Heart left ventricle (tissue), 16 donors: Measurements from ENCODE around the gene LGI1. TPM values are rescaled to one million over a fixed set of nuclear protein-coding genes. Genes with fewer than 3 reads are reported as not detected.
A peak's percentile ranks its signal among the peaks of the same experiment; 100 is the strongest.

ENCODE experiments used
- ATAC-seq, 4 donors: fragments of 200-7000 bp; cut with Tn5 transposase; one replicate each; pipeline ENCODE4 v1.9.1; 2020 to 2022; ENCODE audit warnings: moderate library complexity in 4 of 4, mild to moderate bottlenecking in 3 of 4, moderate number of reproducible peaks in 1 of 4
- DNase-seq, 5 donors: peaks; one replicate each; pipeline ENCODE4 v3.0.0-alpha.2; 2020
- H3K27ac ChIP-seq, 12 donors: fragments of 200-600 bp; sonication (generic) in 4 of 12; one replicate each; pipeline versions ENCODE4 v1.5.0 to v1.8.0; 2016 to 2022; ENCODE audit warnings: mild to moderate bottlenecking in 2 of 12
- H3K27me3 ChIP-seq, 9 donors: fragments of 200-600 bp; sonication (generic) in 2 of 9; one replicate each; pipeline versions ENCODE4 v1.5.1 to v1.8.0; 2016 to 2022; ENCODE audit warnings: mild to moderate bottlenecking in 3 of 9
- H3K36me3 ChIP-seq, 9 donors: fragments of 200-600 bp; sonication (generic) in 2 of 9; one replicate each; pipeline versions ENCODE4 v1.5.0 to v1.8.0; 2018 to 2022; ENCODE audit warnings: mild to moderate bottlenecking in 2 of 9
- H3K4me1 ChIP-seq, 12 donors: fragments of 200-600 bp; sonication (generic) in 4 of 12; one replicate each; pipeline versions ENCODE4 v1.5.0 to v1.8.0; 2016 to 2022; ENCODE audit warnings: mild to moderate bottlenecking in 3 of 12
- H3K4me3 ChIP-seq, 12 donors: fragments of 200-600 bp; sonication (generic) in 4 of 12; one replicate each; pipeline versions ENCODE4 v1.5.0 to v1.8.0; 2017 to 2022; ENCODE audit warnings: mild to moderate bottlenecking in 9 of 12, moderate library complexity in 4 of 12
- H3K9me3 ChIP-seq, 12 donors: fragments of 200-600 bp; sonication (generic) in 4 of 12; one replicate each; pipeline versions ENCODE4 v1.5.0 to v1.8.0; 2016 to 2022; ENCODE audit warnings: mild to moderate bottlenecking in 1 of 12
- POLR2A ChIP-seq, 2 donors: fragments of 450-650 bp; IDR thresholded peaks; one replicate each; pipeline ENCODE4 v1.6.1; 2017; ENCODE audit warnings: antibody characterized with exemption in 2 of 2, mild to moderate bottlenecking in 2 of 2, moderate library complexity in 2 of 2
- WGBS, 4 donors: extraction: QIAGEN DNeasy Blood & Tissue Kit in 2 of 4; methylation state at CpG; one replicate each; pipeline versions ENCODE4 v1.1.5 to v1.1.7; 2013 to 2018; 5-methylcytosine and 5-hydroxymethylcytosine counted together
- intact Hi-C, 10 donors: fragments of 100-400 bp; cut with DNase I; formaldehyde crosslinking; loops; one replicate each; pipeline versions ENCODE4 v1.11.1 to v1.14.2; 2022
- polyA plus RNA-seq, 2 donors: library from polyadenylated mRNA; stranded (reverse); fragments of 200-250 nt; gene quantifications; one replicate each; pipeline ENCODE4 v1.2.3, GENCODE V29; 2013
- total RNA-seq, 9 donors: library from RNA; depleted of rRNA in 2 of 9; stranded (reverse); fragments of >200 nt in 2 of 9; fragmentation: NEBNext Ultra II Directional in 3 of 9; extraction: Animal tissue kit (Norgen Biotek cat#: 25700) in 3 of 9; gene quantifications; one replicate each; pipeline versions ENCODE4 v1.1.0 to v1.2.4, GENCODE V29; 2016 to 2023
- TF ChIP-seq, protein P1 (sequence below), 12 donors: fragments of 200-600 bp; sonication (generic) in 4 of 12; IDR thresholded peaks; one replicate each; pipeline versions ENCODE4 v1.5.0 to v1.8.0; 2018 to 2022; ENCODE audit warnings: antibody characterized with exemption in 12 of 12, mild to moderate bottlenecking in 5 of 12
- donor health status: ischemic (EF 13 %, LVEDD 7.1; RV severe dilation, severe dysfunction).
- donor health status: healthy with polysubstance abuse.
- donor health status: DM: no; HTN: yes; CAD: no.
- donor health status: DM: no; HTN: no; CAD: no.
- donor health status: ischemic (EF 25% LVEDD 6.9; RV normal size, moderate dysfunction).
- donor health status: ischemic (EF 25% LVEDD 5.7; RV mildly dilated, moderate dysfunction).
- donor health status: healthy.
- donor health status: DM: yes; HTN: yes; CAD: no.
- donor health status: ischemic (EF 35%, LVEDD 5.7; RV mildly dilated, moderate dysfunction).
- donor health status: nonischemic (EF 11% LVEDD 7.7; RV severe dilation, severe dysfunction).
- donor health status: DM: yes; HTN: yes; CAD: no.
- donor health status: PGD.
- donor health status: ischemic (EF 29% LVEDD 5.4; RV normal size, mild dysfunction).
- donor health status: nonischemic (EF 23%, LVEDD 6.1; RV moderate dilation, normal function).

Gene LGI1
- total and polyA plus RNA-seq, 11 donors = 0.30 to 0.57 (median 0.52) TPM; not detected in 8

DNA sequence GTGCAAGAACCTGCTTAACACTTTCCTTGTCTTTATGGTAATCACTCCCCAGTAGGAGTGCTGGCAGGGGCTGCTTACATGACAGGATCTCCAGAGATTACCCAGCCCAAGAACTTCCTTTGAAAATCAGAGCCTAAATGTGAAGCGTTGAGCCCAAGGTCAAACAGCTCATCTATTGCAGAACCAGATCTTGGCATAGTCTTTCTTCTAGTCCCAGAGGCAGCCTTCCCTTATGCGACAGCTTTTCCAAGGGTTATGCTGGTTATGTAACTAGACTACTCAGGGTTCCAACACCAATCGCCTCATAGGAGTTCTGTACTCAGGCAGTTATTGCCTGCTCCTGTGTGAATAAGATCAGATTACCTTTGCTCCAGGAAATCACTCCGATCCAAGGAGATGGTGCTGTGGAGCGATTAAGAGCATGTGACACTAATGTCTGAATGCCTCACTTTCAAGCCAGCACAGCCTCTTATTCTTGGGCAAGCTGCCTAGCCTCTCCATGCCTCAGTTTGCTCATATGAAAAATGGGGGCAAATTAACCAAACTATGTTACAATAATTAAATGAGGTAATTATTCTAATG lies 8.4 kb upstream of the LGI1 start:
- ATAC-seq (no peak), DNase-seq (no peak)
- Histone ChIP-seq H3K4me3 (no peak overlapping the region), H3K27me3 (peaks cover 0 to 5% (median 0%) of the 10 kb centered on the region in 9 donors), H3K4me1 (peaks cover 0 to 28% (median 0%) of the 10 kb centered on the region in 12 donors), H3K36me3 (no peaks in the 10 kb centered on the region), H3K9me3 (no peaks in the 10 kb centered on the region), H3K27ac (peak overlapping the region in 1 of 12 donors; percentile 19)
- TF ChIP-seq, protein P1, sequence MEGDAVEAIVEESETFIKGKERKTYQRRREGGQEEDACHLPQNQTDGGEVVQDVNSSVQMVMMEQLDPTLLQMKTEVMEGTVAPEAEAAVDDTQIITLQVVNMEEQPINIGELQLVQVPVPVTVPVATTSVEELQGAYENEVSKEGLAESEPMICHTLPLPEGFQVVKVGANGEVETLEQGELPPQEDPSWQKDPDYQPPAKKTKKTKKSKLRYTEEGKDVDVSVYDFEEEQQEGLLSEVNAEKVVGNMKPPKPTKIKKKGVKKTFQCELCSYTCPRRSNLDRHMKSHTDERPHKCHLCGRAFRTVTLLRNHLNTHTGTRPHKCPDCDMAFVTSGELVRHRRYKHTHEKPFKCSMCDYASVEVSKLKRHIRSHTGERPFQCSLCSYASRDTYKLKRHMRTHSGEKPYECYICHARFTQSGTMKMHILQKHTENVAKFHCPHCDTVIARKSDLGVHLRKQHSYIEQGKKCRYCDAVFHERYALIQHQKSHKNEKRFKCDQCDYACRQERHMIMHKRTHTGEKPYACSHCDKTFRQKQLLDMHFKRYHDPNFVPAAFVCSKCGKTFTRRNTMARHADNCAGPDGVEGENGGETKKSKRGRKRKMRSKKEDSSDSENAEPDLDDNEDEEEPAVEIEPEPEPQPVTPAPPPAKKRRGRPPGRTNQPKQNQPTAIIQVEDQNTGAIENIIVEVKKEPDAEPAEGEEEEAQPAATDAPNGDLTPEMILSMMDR (IDR thresholded peaks at IDR 0.05) = no peak
- no peak for TF ChIP-seq POLR2A (IDR thresholded peaks at IDR 0.05)
- intact Hi-C loops = loop anchor here in 2 of 10 donors (5.0 kb wide), 2 partner anchors 63 to 68 kb away; no protein-coding TSS in a partner anchor
- 27 to 41% (median 36%) methylated on average over 5 of the region's 5 CpGs for WGBS, 4 donors

- TF ChIP-seq, protein P1 (IDR thresholded peaks at IDR 0.05) = no peak
- TF ChIP-seq POLR2A (IDR thresholded peaks at IDR 0.05) = no peak
- H3K4me3 ChIP-seq = no peak overlapping the region
- H3K27ac ChIP-seq = no peak overlapping the region
- no peaks in the 10 kb centered on the region for H3K36me3 ChIP-seq
- intact Hi-C loops = no loop called here
- ATAC-seq (no peak), DNase-seq (no peak)
- peaks cover 0 to 11% (median 0%) of the 10 kb centered on the region in 9 donors for H3K27me3 ChIP-seq
- 44 to 60% (median 51%) methylated on average over 6 to 7 of the region's 7 CpGs for WGBS, 4 donors
- peaks cover 0 to 22% (median 0%) of the 10 kb centered on the region in 12 donors for H3K4me1 ChIP-seq
- no peaks in the 10 kb centered on the region for H3K9me3 ChIP-seq
Observed at GRCh38 chr10:93751124-93751523, 6.6 kb upstream of the LGI1 start.

DNA sequence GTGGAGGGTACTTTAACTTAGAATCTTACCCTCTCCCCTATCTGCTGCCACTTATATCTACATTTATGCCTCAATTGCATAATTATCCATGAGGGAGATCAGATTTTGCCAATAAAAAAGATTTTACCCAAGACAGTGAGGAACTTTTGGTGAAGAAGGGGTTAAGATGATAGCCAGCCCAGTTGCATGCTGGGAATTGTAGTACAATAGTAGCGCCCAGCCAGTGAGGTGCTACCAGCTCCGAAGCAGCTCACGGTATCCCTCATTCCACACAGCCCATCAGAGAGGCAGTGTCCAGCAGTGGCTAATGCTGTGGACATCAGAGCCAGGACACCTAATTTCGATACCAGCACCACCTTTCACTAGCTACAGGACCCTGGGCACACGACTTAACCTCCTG lies 5.9 kb upstream of the LGI1 start:
- Histone ChIP-seq H3K36me3 (no peaks in the 10 kb centered on the region), H3K27me3 (peaks cover 0 to 14% (median 0%) of the 10 kb centered on the region in 9 donors), H3K4me3 (peak overlapping the region in 4 of 12 donors; percentile 7 to 30 (median 22)), H3K4me1 (peaks cover 0 to 16% (median 0%) of the 10 kb centered on the region in 12 donors), H3K9me3 (no peaks in the 10 kb centered on the region), H3K27ac (no peak overlapping the region)
- 4 to 13% (median 9%) methylated on average over 5 of the region's 5 CpGs for WGBS, 4 donors
- TF ChIP-seq, protein P1 (IDR thresholded peaks at IDR 0.05) = no peak
- peak in 1 of 5 donors; percentile 30 for DNase-seq
- intact Hi-C loops = no loop called here
- ATAC-seq = peak in 3 of 4 donors; percentile 52 to 70 (median 58)

DNA sequence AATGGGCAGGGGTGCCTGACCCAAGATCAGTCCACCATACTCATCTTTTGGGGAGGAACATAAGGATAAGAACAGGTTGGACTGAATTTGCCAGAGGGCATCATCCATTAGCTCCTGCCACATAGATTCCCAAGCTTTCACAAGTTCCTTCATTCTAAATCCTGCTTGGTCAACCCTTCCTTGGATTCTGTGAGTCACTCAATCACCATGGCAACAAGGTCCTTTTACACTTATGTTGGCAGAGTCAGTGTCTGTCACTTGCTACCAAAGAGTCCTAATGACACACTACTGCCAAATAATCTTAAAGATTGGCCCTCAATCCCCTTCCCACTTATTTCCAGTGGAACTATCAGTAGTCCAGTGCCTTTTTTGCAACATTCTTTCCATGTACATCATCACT lies 5.0 kb upstream of the LGI1 start:
- intact Hi-C loops = no loop called here
- DNase-seq (no peak), ATAC-seq (no peak)
- peaks cover 0 to 20% (median 0%) of the 10 kb centered on the region in 9 donors for H3K27me3 ChIP-seq
- H3K27ac ChIP-seq = peak overlapping the region in 1 of 12 donors; percentile 27
- H3K36me3 ChIP-seq = no peaks in the 10 kb centered on the region
- H3K4me1 ChIP-seq = peaks cover 0 to 17% (median 0%) of the 10 kb centered on the region in 12 donors
- no peak overlapping the region for H3K4me3 ChIP-seq
- H3K9me3 ChIP-seq = no peaks in the 10 kb centered on the region
- TF ChIP-seq, protein P1 (IDR thresholded peaks at IDR 0.05) = no peak
- TF ChIP-seq POLR2A (IDR thresholded peaks at IDR 0.05) = no peak
